GM21381 (cell line): Measurements from ENCODE around the gene CCN6.
"Not testable (repeated sequence)": the region's sequence is repeated elsewhere in the genome, so short reads cannot be mapped to it uniquely, and the experiment has no call there.

Experiments
- ATAC-seq: cut with Tn5 transposase; IDR thresholded peaks from one replicate; pipeline ENCODE4 v1.9.1; 2021; ENCODE audit warnings: mild to moderate bottlenecking, moderate library complexity; ENCODE audit not compliant: unreplicated experiment

The CCN6 gene

GRCh38 chr6:112029045-112029822, 24.7 kb upstream of the CCN6 start:
- no peak for ATAC-seq

- ATAC-seq = no peak
Observed at GRCh38 chr6:112030206-112030960, 23.5 kb upstream of the CCN6 start.

GRCh38 chr6:112030961-112031660, 22.8 kb upstream of the CCN6 start:
- ATAC-seq = no peak

DNA sequence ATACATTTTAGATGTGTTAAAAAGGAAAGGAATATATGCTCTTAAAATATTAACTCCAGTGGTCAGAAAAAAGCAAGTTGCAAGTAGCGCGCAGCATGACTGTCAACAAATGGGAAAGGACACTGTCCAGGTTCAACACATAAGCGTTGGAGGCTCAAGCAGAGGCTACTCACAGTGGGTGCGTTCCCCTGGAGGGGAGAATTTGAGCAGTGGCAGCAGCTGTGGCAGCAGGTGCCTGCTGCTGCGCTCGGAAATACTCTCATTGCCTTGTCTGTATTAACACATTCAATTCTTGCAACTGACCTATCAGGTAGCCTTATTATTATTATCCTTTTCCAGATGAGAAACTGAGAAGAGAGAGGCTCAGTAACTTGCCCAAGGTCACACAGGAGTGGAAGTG, 21.9 kb upstream of the CCN6 start:
- no peak for ATAC-seq

GRCh38 chr6:112032728-112033127, 21.2 kb upstream of the CCN6 start:
- ATAC-seq = no peak

DNA sequence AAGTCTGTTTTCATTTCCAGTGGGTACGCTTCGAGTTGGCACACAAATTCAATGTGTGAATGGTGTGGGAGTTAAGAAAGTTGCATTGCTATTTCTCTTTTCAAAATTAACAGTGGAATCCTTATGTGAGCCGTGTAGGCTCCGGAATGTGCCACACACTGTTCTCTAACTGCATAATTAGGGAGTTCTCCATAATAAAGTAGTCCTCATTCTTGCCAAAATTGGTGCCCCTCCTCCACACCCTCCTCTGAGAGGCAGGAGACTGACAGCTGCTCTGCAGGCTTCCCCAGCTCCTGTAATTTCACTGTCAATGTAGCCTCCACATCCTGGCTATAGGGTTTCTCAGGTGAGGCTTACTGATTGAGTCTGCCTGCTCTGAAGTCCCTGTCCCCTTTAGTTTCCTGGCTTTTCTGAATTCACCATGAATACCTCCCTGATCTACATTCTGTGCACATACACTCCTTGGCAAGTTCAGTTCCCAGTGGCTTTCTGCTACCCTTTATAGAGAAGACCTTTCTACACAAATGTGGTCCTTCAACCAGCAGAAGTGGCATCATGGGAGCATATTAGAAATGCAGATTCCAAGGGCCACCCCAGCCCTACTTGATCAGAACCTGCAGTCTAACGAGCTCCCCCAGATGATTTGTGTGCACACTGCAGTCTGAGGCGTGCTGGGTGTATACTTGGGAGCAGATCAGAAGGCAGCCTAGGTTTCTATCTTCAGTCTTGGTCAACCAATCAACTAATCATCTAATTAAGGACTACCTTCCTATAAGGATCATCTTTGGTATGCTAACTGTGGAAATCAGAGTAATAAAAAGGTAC, 19.9 kb upstream of the CCN6 start:
- no peak for ATAC-seq

GRCh38 chr6:112034616-112034995, 19.3 kb upstream of the CCN6 start:
- no peak for ATAC-seq

DNA sequence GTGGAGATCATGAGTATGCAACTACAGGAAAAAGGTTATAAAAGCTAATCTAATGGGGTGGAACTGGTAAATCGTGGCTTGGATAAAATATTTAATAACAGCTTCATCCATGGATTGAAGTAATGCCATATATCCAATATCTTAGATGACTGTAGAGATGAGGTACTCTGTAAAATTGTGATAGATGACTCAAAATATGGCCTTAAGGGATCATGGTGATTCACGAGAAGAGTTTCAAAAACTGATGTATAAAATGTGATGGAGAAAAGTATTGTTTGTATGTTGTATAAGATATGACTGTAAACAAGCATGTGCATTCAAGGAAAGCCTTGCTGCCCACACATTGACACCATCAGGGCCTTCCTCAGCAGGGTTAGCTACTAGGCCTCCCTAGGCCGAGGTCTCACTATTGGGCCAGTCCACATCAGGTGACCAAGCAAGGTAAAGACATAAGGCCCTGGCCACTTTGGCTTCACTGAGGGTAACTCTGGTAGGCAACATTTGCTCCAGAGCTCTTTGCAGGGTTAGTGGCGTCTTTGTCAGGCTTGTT, 17.7 kb upstream of the CCN6 start:
- no peak for ATAC-seq

GRCh38 chr6:112037783-112038216, 16.1 kb upstream of the CCN6 start:
- no peak for ATAC-seq

DNA sequence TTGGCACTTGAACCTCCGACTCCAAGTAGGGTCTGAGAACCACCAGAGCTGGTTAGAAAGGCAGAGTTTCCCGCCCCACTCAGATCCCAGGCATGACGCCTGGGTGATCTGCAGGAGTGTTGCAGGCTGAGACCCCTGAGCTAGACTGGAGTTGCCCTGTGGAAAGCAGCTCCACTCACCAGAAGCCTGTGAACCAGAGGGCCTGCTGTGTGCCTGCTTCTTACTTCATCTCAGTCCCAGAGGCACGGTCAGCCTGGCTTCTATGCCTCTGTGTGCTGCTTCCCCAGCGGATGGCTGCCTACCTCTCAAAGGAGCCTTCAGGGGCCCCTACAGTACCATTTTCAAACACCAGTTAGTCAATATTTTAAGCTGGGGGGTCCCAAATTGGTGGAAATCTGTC, 15.6 kb upstream of the CCN6 start:
- ATAC-seq = no peak

- ATAC-seq = no peak
Observed at GRCh38 chr6:112038756-112039430, 15.0 kb upstream of the CCN6 start.

DNA sequence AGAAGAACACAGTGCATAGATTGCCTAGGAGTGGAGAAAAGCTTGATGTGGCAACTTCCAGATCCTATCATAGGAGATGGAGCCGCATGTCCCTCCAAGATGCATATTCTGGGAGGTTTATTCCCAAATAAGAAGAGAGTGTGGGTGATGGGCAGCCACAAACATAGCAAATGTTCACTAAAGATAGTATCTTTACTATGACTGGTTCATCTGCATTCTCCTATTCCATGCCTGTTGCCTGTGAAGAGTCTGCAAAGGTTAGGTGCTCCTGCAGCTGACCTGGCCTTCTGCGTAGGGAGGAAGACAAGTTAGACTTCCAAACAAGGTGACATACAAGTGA, 14.5 kb upstream of the CCN6 start:
- ATAC-seq = no peak

DNA sequence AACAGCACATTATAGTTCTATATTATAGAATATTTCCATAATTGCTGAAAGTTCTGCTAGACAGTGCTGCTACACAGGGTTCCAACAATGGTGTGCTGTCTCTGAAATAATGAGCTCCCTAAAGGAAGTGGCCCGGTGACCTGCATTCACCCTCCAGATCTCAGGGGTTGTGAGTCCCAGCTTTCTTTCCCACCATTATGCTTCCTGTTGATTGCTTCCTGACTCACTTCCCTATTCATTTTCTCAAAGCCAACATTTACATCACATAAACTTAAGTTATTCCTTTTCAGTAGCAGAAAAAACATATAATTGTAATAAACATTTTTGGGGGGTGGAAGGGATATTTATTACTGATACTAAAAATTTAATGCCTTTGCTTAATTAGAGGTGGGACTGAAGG, 12.9 kb upstream of the CCN6 start:
- ATAC-seq = no peak

GRCh38 chr6:112041535-112041934, 12.4 kb upstream of the CCN6 start:
- ATAC-seq = no peak

- peak; percentile 91 for ATAC-seq
Observed at GRCh38 chr6:112043032-112044007, 10.6 kb upstream of the CCN6 start.

GRCh38 chr6:112044196-112044595, 9.7 kb upstream of the CCN6 start:
- ATAC-seq = no peak

DNA sequence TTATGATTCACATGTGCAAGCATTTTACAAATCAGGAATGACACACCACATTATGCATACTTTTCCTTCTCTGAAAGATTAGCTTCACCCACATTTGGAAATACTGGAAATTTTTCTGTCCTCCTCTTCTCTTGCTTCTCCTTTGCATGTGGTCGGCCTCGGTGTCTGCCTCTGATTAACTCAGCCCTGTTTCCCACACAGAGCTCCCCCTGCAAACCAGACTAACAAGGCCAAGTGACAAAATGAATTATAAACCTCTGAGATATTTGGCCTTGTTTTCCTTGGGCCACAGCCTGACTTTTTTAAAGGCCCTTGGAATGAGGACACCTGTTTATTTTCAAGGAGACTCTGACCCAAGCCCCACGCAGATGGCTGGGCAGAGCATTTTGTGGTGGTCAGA, 9.0 kb upstream of the CCN6 start:
- no peak for ATAC-seq

- ATAC-seq = not testable (repeated sequence)
Observed at GRCh38 chr6:112047523-112047922, 6.4 kb upstream of the CCN6 start.
